Progenitor cell of endocrine pancreas (in vitro differentiated cells): Measurements from ENCODE around the gene XAGE1B. TPM values are rescaled to one million over a fixed set of nuclear protein-coding genes. Genes with fewer than 3 reads are reported as not detected.
"Not testable (repeated sequence)": the region's sequence is repeated elsewhere in the genome, so short reads cannot be mapped to it uniquely, and the experiment has no call there.

Source experiments
- DNase-seq: peaks from one replicate; pipeline ENCODE4 v3.0.0; 2021; ENCODE audit warnings: low spot score; ENCODE audit not compliant: unreplicated experiment
- H3K27ac Mint-ChIP-seq: 2 replicates; pipeline ENCODE4 v1.8.0; 2021; ENCODE audit warnings: mild to moderate bottlenecking, moderate library complexity, mixed read lengths
- H3K27me3 Mint-ChIP-seq: 2 replicates; pipeline ENCODE4 v1.8.0; 2021; ENCODE audit warnings: mixed read lengths
- H3K36me3 Mint-ChIP-seq: 2 replicates; pipeline ENCODE4 v1.8.0; 2022; ENCODE audit warnings: mixed read lengths; ENCODE audit not compliant: insufficient read depth
- H3K4me1 Mint-ChIP-seq: 2 replicates; pipeline ENCODE4 v1.8.0; 2021; ENCODE audit warnings: low read depth, mixed read lengths
- H3K4me3 Mint-ChIP-seq: 2 replicates; pipeline ENCODE4 v1.8.0; 2021; ENCODE audit warnings: low read depth, mild to moderate bottlenecking, moderate library complexity, mixed read lengths
- H3K9me3 Mint-ChIP-seq: 2 replicates; pipeline ENCODE4 v1.8.0; 2021; ENCODE audit warnings: low read depth, mixed read lengths
- long read RNA-seq: library from polyadenylated mRNA; unstranded; transcript quantifications from one replicate; pipeline ENCODE4 v2.0.0, GENCODE V29; 2020
- total RNA-seq: library from RNA; stranded (reverse); gene quantifications from 2 replicates; pipeline ENCODE4 v1.2.1, GENCODE V29; 2021
- TF ChIP-seq, protein P1 (sequence below): fragments of 200-600 bp; sonication (generic); IDR thresholded peaks from one replicate; pipeline ENCODE4 v1.5.0; 2021; ENCODE audit warnings: antibody characterized with exemption, mild to moderate bottlenecking; ENCODE audit not compliant: unreplicated experiment

XAGE1B gene, protein sequence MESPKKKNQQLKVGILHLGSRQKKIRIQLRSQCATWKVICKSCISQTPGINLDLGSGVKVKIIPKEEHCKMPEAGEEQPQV
- not detected in 2 replicates for total RNA-seq
- long read RNA-seq, result 0 reads

DNA sequence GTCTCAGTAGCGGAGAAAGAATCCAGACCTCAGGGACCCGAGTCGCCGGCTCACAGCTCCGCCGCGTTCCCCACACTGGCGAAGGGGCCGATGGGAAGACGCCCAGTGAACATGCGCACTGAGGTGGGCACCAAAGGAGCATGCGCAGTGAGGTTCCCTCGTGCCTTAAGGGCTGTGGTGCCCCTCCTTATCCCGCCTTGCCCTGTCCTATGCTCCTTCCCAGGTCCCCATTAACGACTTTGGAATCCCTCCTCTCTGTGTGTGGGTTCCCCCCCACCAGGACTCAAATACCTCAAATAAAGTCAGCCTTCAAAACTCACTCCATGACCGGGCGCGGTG is at the start of gene XAGE1B:
Gene XAGE1B (minus strand): TSS at position 77 of the 339 bp plus-strand sequence. CDS start 1,536 bp downstream, outside the sequence.
- H3K36me3 Mint-ChIP-seq, H3K4me1 Mint-ChIP-seq, H3K4me3 Mint-ChIP-seq, H3K27ac Mint-ChIP-seq, H3K9me3 Mint-ChIP-seq, DNase-seq, H3K27me3 Mint-ChIP-seq: not testable (repeated sequence)

DNA sequence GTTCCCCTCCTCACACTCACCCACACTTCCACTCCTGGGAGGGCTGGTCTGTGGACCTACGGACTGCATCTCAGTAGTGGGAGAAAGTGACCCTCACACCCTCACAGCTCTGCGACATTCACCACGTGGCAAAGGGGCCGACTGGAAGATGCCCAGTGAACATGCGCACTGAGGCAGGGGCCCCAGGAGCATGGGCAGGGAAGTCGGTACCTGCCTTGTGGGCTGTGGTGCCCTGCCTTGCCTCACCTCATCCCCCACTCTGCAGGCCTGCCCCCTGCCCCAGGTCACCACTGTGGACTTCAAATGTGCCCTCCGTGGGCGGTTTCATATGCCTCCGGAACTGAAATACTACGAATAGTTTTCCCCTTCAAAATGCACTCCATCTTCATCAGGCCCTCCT is 46.2 kb upstream of the XAGE1B start:
- Mint-ChIP-seq H3K4me3 (no peak overlapping the region), H3K4me1 (no peaks in the 10 kb centered on the region), H3K27me3 (no peaks in the 10 kb centered on the region), H3K9me3 (peaks cover 13% of the 10 kb centered on the region), H3K27ac (no peak overlapping the region), H3K36me3 (no peaks in the 10 kb centered on the region)
- no peak for DNase-seq
- TF ChIP-seq, protein P1, sequence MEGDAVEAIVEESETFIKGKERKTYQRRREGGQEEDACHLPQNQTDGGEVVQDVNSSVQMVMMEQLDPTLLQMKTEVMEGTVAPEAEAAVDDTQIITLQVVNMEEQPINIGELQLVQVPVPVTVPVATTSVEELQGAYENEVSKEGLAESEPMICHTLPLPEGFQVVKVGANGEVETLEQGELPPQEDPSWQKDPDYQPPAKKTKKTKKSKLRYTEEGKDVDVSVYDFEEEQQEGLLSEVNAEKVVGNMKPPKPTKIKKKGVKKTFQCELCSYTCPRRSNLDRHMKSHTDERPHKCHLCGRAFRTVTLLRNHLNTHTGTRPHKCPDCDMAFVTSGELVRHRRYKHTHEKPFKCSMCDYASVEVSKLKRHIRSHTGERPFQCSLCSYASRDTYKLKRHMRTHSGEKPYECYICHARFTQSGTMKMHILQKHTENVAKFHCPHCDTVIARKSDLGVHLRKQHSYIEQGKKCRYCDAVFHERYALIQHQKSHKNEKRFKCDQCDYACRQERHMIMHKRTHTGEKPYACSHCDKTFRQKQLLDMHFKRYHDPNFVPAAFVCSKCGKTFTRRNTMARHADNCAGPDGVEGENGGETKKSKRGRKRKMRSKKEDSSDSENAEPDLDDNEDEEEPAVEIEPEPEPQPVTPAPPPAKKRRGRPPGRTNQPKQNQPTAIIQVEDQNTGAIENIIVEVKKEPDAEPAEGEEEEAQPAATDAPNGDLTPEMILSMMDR, result no peak

DNA sequence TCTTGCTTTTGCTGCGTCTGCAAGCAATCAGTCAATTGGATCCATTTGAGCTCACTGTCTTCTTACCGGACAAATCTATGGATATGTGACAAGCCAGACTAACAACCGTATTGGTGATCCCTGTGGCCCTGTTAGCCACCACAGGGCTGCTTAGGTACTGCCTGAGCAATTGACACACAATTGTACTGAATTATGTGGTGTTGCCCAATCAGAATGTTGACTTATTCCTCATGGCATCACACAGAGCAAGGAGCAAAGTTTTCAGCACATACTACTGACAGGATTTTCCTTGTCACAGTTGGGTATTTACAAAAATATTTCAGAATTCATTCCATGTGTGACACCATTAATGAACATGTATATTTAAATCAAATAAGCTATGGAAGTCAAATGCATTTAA is 41.3 kb upstream of the XAGE1B start:
- Mint-ChIP-seq H3K27me3 (no peaks in the 10 kb centered on the region), H3K4me1 (no peaks in the 10 kb centered on the region), H3K27ac (no peak overlapping the region), H3K36me3 (no peaks in the 10 kb centered on the region), H3K4me3 (no peak overlapping the region), H3K9me3 (peaks cover 15% of the 10 kb centered on the region)
- no peak for DNase-seq
- TF ChIP-seq, protein P1, result no peak

DNA sequence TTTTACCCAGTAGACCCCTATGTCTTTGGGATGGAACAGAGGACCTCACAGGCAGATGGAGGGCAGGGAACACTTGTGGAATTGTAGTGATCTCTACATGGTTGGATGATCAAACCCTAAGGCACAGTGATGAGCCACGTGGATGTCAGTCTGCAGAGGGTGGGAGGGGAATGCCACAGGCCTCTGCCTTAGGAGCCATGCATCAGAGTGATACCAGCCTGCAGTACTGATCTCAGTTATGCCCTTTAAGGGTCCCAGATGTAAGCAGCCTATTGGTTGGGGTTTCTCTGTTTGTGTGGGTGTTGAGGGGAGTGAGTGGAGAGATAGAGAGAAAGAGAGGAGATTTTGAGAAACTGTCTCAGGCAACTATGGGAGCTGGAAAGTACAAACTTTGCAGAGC is 39.9 kb upstream of the XAGE1B start:
- no peak for DNase-seq
- TF ChIP-seq, protein P1, result no peak
- H3K4me1 Mint-ChIP-seq, result no peaks in the 10 kb centered on the region
- H3K36me3 Mint-ChIP-seq, result no peaks in the 10 kb centered on the region
- no peak overlapping the region for H3K27ac Mint-ChIP-seq
- H3K9me3 Mint-ChIP-seq, result peaks cover 19% of the 10 kb centered on the region
- H3K27me3 Mint-ChIP-seq, result no peaks in the 10 kb centered on the region
- no peak overlapping the region for H3K4me3 Mint-ChIP-seq

- TF ChIP-seq, protein P1, result no peak
- H3K27ac Mint-ChIP-seq, result no peak overlapping the region
- H3K4me3 Mint-ChIP-seq, result no peak overlapping the region
- no peaks in the 10 kb centered on the region for H3K36me3 Mint-ChIP-seq
- H3K27me3 Mint-ChIP-seq, result no peaks in the 10 kb centered on the region
- peaks cover 19% of the 10 kb centered on the region for H3K9me3 Mint-ChIP-seq
- no peaks in the 10 kb centered on the region for H3K4me1 Mint-ChIP-seq
- no peak for DNase-seq
These were observed 37.3 kb upstream of the XAGE1B start for GRCh38 chrX:52553995-52554642.

DNA sequence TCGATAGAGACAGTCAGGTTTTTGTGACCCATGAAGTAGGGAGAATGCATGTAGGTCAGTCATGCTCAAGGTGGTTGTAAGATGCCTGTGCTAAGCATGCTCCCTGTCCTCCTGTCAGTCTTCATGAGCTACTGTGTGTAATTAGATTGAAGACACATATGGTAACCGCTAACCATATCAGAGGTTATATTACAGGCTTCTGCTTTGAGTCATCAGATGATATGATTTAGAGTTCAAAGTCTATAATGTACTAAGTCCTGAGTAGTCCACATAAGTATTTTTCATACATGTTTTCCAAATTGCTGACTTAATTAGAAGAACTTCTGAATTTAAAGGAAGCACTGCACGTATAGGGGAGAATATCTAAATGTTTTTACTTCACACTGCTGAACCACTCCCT is 31.9 kb upstream of the XAGE1B start:
- H3K4me1 Mint-ChIP-seq, H3K4me3 Mint-ChIP-seq, H3K27ac Mint-ChIP-seq, DNase-seq, H3K27me3 Mint-ChIP-seq, H3K36me3 Mint-ChIP-seq: not testable (repeated sequence)
- peaks cover 12% of the 10 kb centered on the region for H3K9me3 Mint-ChIP-seq
